ENCODE data around the gene RGS7. TPM values are rescaled to one million over a fixed set of nuclear protein-coding genes. Genes with fewer than 3 reads are reported as not detected.
A peak's percentile ranks its signal among the peaks of the same experiment; 100 is the strongest.

Gene RGS7
- total and polyA plus RNA-seq, 2 of the 8 experiments (the other 6 are each of a cell fraction or from before 2014, with no cell fraction given) = 1.6 to 3.0 TPM

- no peak overlapping the region for H2BK20ac ChIP-seq (ENCODE audit: low read length)
- no peaks in the 10 kb centered on the region for H3K79me1 ChIP-seq (ENCODE audit: low read depth, low read length)
- no peak overlapping the region for H3K18ac ChIP-seq (ENCODE audit: extremely low read depth, low read length)
- WGBS, 2 experiments (ENCODE audit: extremely low coverage in 1 of 2, insufficient coverage in 1 of 2, insufficient read length in 1 of 2, insufficient replicate concordance in 2 of 2, low coverage in 1 of 2, low lambda C conversion rate in 2 of 2, missing lambda C conversion rate in 1 of 2) = 10% methylated on average over 1 of the region's 1 CpG; no CpG with 5 or more reads in 1 of the 2 experiments
- no peaks in the 10 kb centered on the region for H4K20me1 ChIP-seq (replicated peaks in 1 of 2; ENCODE audit: control insufficient read depth in 1 of 2, insufficient read depth in 2 of 2, low read length in 2 of 2)
- no peaks in the 10 kb centered on the region for H3K23me2 ChIP-seq (ENCODE audit: low read depth, low read length)
- no peak overlapping the region for H3K14ac ChIP-seq (ENCODE audit: insufficient read length)
- H4K91ac ChIP-seq (replicated peaks; ENCODE audit: insufficient read length, low read length) = no peak overlapping the region
- H3K4me2 ChIP-seq (ENCODE audit: insufficient read depth in 1 of 2, low read depth in 2 of 2, low read length in 2 of 2) = peak overlapping the region in 1 of 2 experiments; percentile 36; a peak in 1 of 4 replicates
- peak overlapping the region in 1 of 4 experiments; percentile 17; a peak in 1 of 8 replicates for H3K4me3 ChIP-seq (ENCODE audit: extremely low read depth in 1 of 4, insufficient read depth in 2 of 4, low read depth in 3 of 4, low read length in 4 of 4)
- H2AK5ac ChIP-seq (ENCODE audit: low read depth, low read length) = no peak overlapping the region
- H3K4ac ChIP-seq (replicated peaks; ENCODE audit: insufficient read length, low read depth, low read length) = no peak overlapping the region
- H3K27ac ChIP-seq (ENCODE audit: low read depth, low read length) = peak overlapping the region; percentile 46; the same call in 1 of the 2 replicates
- H2BK5ac ChIP-seq (ENCODE audit: low read depth, low read length) = no peak overlapping the region
- no peaks in the 10 kb centered on the region; a peak in 1 of 8 replicates for H3K36me3 ChIP-seq (ENCODE audit: control insufficient read depth in 2 of 4, insufficient read depth in 4 of 4, low read length in 3 of 4)
- no peaks in the 10 kb centered on the region for H3K79me2 ChIP-seq (ENCODE audit: control insufficient read depth in 1 of 2, insufficient read depth in 2 of 2, low read length in 2 of 2)
- no peaks in the 10 kb centered on the region for H3K9me3 ChIP-seq (ENCODE audit: insufficient read depth in 2 of 2, low read depth in 1 of 2, low read length in 1 of 2)
- CTCF ChIA-PET (ENCODE audit: partially characterized antibody) = interaction anchor here (0.8 kb wide), 1 partner anchor 8 kb away, joined by 5 read pairs; no protein-coding TSS in a partner anchor
- POLR2A ChIA-PET (ENCODE audit: partially characterized antibody) = no interaction called here
- no peak overlapping the region for H2BK120ac ChIP-seq (replicated peaks; ENCODE audit: low read depth, low read length)
- no peak for DNase-seq (ENCODE audit: low read depth in 1 of 2, low spot score in 2 of 2)
- H3K23ac ChIP-seq (ENCODE audit: insufficient read length) = no peak overlapping the region
- no peak overlapping the region for H2AFZ ChIP-seq (ENCODE audit: low read length)
- H4K8ac ChIP-seq (ENCODE audit: extremely low read depth, insufficient read depth, low read length) = no peak overlapping the region
- H3K4me1 ChIP-seq (replicated peaks in 1 of 4; ENCODE audit: control insufficient read depth in 3 of 4, insufficient read depth in 4 of 4, low read length in 3 of 4) = peaks cover 0 to 16% (median 7%) of the 10 kb centered on the region in 4 experiments; a peak in 5 of 7 replicates
- H3K56ac ChIP-seq (replicated peaks; ENCODE audit: insufficient read length, low read depth, low read length) = no peak overlapping the region
- H3K27me3 ChIP-seq (replicated peaks in 1 of 4; ENCODE audit: control insufficient read depth in 3 of 4, extremely low read depth in 1 of 4, insufficient read depth in 3 of 4, low read length in 3 of 4) = no peaks in the 10 kb centered on the region
- H4K5ac ChIP-seq (ENCODE audit: insufficient read length, low read depth, low read length) = no peak overlapping the region
- no peak overlapping the region for H3K9ac ChIP-seq (replicated peaks in 1 of 4; ENCODE audit: extremely low read depth in 1 of 4, low read depth in 3 of 4, low read length in 3 of 4)
- H2BK15ac ChIP-seq (ENCODE audit: low read length) = no peak overlapping the region
- H2BK12ac ChIP-seq (ENCODE audit: low read depth, low read length) = no peak overlapping the region
- FAIRE-seq = no peak
- no peak for TF ChIP-seq BCL11A (IDR thresholded peaks at IDR 0.05; ENCODE audit: low read depth in 2 of 2, low read length in 2 of 2)
Observed at GRCh38 chr1:241114699-241115233, 242.2 kb downstream of the RGS7 start.
